GM21526 (cell line): ENCODE results near the gene BMS1.
"Not testable (repeated sequence)": the region's sequence is repeated elsewhere in the genome, so short reads cannot be mapped to it uniquely, and the experiment has no call there.

ENCODE experiments used
- ATAC-seq: cut with Tn5 transposase; IDR thresholded peaks from one replicate; pipeline ENCODE4 v1.9.1; 2021; ENCODE audit warnings: moderate library complexity; ENCODE audit not compliant: unreplicated experiment, low FRiP score

Gene BMS1

DNA sequence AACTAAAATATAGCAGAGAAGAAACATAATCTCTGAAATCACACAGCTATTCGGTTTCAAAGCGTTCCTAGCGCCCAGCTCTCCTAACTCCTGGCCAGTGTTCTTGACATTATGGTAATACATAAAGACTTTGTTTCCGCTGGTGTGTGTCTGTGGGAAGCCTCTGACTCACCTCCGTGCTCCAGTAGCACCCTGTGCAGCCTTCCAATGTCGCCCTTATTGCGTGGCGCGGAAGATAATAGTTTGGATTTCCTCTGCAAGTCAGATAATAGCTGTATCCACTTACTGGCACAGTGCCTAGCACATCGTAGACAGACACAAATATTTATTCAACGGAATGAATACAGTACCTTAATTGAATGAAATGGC, 570 bp downstream of the BMS1 start:
- ATAC-seq, result no peak

DNA sequence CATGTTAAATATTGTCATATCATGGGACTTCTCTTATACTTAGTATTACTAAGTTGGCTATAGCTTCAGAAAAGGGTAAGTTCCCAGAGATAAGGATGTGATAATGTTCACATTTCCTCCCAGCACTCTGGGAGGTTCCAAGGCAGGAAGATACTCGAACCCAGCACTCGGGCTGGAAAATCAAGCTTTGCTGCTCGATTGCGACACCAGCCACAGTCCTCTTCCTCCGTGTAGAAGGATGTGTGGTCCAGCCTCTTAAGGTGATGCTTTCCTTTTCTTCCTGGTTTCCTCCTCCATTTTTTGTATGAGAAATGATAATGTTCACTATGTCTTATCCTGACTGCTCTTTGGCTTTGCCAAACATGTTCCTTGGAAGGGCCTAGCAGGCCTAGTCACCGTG, 3.2 kb downstream of the BMS1 start:
- ATAC-seq, result no peak

DNA sequence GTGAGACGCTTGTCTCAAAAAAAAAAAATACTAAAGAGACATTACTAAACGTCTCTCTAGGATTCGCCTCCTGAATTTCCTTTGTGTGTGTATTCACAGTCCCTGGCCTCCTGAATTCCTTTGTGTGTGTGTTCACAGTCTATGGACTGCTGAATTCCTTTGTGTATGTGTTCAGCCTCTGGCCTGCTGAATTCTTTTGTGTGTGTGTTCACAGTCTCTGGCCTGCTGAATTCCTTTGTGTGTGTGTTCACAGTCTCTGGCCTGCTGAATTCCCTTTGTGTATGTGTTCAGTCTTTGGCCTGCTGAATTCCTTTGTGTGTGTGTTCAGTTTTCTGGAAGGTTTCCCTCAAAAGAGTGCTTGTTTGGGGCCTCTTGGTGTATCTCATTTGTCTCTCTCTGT, 8.2 kb downstream of the BMS1 start:
- ATAC-seq, result no peak

DNA sequence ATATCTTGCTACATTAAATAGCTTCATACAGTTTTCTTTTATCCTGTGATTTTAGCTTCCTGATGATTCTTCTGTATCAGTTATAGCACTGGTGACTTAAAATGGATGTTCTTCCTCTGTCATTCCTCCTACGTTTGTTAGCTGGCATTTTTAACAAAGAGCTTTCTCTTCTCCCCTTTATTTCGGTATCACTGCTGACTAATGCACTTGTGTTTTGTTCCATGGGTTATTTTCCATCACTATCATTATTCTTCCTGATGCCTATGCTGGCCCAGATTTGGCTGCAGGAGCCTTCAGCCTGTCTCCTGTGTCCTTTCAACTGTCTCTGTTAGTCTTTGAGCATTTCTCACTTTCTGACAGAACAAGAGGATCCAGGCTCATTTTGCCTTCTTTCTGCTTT, 13.1 kb downstream of the BMS1 start:
- ATAC-seq, result no peak

DNA sequence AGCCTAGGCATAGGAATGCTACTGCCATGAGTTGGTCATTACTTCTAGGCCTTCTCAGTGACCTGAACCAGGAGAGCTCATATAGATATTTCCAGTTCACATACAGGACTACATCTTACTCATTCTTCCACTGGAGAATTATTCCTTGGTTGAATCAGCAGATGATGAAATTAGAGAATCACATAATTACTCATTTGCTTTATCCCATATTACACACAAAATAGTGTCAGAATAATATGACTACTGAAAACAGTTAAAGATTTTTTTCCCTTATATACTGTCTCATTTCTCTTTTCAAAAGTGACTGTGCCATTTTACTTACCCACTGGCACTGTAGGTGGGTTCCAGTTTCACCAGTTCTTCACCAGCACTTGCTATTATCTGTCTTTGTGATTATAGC, 18.5 kb downstream of the BMS1 start:
- ATAC-seq, result no peak

DNA sequence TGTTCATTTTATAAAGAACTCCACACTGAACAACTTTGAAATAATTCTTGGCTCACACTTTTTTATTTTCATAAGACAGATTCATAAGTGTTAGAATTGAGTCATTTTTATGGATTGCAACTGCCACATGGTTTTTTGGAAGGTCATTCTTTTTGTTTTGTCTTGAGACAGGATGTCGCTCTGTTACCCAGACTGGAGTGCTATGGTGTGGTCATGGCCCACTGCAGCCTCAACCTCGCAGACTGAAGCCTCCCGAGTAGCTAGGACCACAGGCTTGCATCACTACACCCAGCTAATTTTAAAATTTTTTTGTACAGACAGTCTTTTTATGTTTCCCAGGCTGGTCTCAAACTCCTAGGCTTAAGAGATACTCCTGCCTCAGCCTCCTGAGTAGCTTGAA, 20.3 kb downstream of the BMS1 start:
- ATAC-seq, result no peak

DNA sequence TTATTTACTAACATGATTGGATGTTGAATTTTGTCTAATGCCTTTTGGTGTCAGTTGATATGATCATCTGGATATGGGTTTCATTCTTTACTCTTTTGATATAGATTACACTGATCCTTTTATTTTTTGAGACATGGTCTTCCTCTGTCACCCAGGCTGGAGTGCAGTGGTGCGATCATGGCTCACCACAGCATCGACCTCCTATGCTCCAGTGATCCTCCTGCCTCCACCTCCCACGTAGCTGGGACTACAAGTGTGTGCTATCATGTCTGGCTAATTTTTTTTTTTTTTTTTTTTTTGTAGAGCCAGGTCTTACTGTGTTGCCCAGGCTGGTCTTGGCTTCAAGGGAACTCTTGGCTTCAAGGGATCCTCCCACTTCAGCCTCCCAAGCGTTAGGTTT, 27.1 kb downstream of the BMS1 start:
- ATAC-seq, result no peak

DNA sequence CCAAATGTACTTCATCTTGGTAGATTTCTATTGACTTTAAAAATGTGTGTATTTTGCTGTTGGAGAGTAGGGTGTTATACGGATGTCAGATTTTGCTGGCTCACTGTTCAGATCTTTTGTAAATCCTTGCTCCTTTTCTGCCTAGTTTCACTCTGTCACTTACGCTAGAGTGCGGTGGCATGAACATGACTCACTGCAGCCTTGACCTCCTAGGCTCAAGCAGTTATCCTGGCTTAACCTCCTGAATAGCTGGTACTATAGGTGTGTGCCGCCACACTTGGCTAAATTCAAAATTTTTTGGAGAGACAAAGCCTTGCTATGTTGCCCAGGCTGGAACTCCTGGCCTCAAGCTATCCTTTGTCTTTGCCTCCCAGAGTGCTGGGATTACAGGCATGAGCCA, 29.4 kb downstream of the BMS1 start:
- ATAC-seq, result no peak

DNA sequence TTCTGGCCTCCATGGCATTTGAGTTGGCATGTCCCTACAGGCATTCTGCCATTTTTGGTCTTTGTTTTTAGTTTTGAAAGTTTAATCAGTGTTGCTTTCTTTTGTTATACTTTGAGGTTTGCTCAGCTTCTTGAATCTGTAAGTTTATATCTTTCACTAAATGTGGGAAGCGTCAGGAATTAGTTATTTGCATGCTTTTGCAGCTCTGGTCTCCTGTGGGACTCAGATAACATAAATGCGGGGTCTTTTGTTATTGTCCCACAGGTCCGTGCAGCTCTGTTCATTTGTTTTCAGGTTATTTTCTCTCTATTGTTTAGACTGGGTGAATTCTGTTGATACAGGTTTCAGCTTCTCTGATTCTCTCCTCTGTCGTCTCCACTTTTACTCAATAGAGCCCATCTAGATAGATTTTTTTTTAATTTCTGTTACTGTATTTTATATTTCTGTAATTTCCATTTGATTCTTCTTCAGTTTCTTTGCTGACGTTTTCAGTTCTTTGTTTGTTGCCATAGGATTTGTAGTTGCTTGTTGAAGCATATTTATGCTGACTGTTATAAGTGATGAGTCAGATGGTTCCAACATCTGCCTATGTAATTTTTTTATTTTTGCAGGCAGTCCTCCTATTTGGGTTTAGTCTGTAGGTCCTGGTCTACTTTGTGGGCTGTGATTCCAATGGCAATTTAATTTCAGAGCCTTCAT, 31.5 kb downstream of the BMS1 start:
- ATAC-seq, result not testable (repeated sequence)

DNA sequence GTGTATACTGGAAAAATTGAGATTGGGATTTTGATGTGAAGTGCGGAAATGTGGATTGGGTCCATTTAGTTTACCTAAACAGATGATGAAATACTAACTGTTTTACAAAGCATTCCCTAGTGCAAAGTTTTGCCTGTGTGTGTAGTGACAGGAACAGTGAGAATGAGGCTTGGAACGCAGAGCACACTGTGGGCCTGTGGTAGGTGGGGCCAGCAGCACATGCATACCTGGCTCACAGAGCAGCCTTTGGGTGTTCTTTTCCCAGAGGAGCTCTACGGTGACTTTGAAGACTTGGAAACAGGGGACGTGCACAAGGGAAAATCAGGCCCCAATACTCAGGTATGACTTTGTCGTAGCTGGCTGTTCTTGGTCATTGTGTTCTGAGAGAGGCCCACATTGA, 33.7 kb downstream of the BMS1 start:
- ATAC-seq, result not testable (repeated sequence)

DNA sequence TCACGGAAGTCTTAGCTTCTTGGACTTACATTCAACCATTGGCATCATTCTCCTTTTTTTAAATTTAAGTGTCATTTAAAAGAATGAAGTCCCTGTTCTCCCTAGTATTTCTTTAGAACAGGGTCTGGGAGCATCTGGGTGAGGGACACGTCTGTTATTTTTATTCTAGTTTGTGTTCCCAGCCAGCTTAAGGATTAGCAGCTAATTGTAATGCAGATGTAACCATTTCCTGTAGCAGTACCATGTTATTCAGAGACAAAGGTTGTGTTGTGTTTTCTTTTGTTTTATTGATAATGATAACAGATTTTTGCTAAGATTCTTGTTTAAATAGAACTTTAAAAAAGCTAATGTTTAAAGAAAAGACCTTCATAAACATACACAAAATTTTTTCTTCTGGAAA, 34.3 kb downstream of the BMS1 start:
- ATAC-seq, result no peak

DNA sequence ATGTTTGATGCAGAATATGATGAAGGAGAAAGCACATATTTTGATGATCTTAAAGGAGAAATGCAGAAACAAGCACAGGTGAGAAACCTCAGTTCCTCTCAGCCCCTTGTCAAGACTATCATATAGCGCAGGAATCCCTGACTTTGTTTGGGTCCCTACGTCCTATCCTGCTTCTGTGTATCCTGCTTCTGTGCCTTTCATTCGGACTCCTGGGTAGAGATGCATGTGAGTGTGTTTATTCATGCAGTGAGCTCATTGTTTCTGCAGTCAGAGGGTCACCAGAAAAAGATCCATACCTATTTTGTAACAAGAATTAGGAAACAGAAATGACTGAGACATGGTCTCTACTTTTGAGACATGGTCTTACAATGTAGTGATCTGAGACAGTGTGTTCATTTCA, 34.8 kb downstream of the BMS1 start:
- ATAC-seq, result not testable (repeated sequence)

DNA sequence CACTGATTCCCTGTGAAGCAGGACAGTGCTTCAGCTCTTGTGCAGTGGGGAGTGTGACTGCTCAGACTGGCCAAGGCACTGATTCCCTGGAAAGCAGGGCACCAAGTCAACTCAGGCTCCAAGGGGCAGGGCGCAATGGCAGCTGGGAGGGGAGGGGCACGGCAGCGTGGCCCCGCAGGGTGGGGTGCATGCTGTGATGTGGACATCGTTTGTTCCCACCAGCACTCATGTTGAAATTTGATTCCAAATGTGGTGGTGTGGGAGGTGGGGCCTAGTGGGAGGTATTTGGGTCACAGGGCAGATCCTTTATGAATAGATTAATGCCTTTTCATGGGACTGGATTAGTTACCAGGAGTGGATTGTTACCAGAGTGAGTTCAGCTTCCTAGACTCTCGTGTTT, 44.2 kb downstream of the BMS1 start:
- ATAC-seq, result not testable (repeated sequence)

DNA sequence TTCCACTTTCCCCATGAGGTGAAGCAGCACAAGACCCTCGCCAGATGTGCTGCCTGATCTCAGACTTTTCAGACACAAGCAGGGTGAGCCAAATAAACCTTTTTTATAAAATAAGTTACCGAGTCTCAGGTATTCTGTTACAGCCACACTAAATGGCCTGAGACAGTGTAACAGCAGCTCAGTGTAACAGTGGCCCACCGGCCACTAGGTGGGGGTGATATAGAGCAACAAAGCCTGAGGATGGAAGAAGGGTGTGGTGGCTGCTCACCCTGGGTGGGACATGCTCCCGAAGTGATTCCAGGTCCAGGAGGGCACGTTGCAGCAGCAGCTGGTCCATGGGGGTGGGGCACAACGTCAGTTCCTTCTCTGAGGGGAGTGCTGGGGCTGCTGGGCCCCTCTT, 44.6 kb downstream of the BMS1 start:
- no peak for ATAC-seq

DNA sequence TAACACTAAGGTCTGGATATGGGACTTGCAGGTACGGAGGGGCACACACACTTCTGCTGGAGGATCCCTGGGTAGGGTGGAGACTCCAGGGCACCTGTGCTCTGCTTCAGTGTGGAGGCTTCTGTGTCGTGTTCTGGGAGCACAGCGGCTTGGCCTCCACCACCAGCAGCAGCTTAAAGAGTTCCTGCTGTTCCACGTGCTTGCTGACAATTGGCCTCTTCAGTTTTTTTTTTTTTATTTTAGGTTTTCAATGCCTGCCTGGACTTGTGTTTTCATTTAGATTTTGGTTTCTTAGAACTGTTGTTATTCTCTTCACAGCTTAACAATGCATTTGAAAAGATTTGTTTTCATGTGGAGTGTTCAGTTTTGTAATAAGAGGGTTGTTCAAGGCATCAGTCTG, 45.8 kb downstream of the BMS1 start:
- ATAC-seq, result not testable (repeated sequence)

DNA sequence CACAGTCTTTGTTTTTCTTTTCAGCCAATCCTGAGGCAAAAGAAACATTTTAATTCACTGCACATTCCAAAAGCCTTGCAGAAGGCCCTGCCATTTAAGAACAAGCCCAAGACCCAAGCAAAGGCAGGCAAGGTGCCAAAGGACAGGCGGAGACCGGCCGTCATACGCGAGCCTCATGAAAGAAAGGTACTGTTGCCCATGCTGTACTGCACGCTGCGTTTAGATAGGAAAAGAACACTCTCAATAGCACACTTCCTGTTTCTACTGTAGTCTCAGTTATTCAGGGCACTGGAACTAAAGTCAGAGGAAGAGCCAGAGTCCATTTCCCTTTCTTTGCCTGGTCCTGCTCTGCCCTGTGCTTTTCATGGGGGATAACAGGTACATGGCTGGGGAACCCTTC, 47.6 kb downstream of the BMS1 start:
- no peak for ATAC-seq

DNA sequence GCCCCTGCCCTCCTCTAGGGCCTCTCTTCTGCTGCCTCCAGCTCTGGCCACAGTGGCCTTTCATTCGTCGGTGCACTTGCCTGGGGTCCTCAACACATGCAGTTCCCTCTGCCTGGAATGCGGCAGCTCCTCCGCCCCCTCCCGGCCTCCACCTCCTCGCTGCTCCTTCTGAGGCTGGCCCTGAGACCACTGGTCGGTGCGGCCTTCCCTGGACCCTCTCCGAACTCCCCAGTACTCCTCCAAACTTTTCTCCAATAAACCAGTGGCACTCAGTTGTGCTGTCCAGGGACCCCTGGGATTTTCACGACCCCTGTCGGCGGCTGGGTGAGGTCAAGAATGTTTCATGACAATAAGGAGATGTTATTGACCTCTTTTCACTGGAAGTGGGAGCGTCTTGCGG, 53.5 kb downstream of the BMS1 start:
- no peak for ATAC-seq

DNA sequence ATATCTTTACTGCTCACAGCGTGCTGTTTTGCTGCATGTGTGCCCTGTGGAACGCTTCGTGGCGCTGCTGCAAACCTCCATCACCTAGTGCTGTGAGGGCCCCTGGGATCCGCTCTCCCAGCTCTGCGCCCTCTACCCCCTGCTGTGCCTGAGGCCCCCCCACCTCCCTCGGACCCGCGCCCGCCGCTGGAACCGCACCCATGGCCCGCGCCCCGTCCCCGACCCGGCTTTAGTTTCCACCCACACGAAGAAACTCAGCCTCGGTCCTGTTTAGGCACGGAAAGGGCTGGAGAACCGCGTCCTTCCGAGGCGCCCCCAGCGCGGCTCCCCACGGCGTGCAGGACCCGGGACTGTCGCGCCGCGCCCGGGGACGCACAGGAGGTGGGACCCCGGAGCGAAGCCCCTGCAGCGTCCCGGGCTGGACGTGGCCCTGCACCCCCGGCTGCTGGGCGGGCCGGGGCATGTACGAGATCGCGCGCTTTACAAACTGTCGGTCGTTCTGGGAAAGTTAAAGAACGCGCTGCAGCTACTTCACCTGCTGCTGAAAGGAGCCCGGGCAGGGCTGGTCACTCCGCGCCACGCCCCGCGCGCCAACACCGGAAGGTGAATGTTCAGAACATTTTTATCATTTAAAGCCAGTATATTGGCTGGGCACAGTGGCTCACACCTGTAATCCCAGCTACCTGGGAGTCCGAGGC, 54.3 kb downstream of the BMS1 start:
- no peak for ATAC-seq

DNA sequence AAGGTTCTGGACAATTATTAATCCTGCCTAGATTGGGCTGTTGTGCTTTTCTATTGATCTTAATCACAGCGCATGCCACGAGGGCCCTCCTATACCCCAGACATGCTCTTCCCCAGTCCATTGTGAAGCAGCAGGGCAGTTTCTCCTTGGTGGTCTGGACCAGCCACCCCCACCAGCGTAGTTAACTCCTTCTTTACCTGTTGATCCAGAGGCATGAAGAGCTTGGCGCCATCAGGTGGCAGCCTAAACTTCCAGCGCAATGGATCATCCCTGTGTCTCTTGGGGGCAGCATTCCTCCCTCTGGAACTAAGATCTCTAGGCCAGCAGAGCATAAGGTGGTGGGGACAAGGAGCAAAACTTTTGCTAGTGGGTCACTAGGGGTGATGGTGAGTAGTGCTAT, 62.2 kb downstream of the BMS1 start:
- ATAC-seq, result not testable (repeated sequence)

DNA sequence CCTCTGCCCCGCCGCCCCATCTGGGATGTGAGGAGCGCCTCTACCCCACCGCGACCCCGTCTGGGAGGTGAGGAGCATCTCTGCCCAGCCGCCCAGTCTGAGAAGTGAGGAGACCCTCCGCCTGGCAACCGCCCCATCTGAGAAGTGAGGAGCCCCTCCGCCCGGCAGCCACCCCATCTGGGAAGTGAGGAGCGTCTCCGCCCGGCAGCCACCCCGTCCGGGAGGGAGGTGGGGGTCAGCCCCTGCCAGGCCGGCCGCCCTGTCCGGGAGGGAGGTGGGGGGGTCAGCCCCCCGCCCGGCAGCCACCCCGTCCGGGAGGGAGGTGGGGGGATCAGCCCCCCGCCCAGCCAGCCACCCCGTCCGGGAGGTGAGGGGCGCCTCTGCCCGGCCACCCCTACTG, 64.7 kb downstream of the BMS1 start:
- not testable (repeated sequence) for ATAC-seq

DNA sequence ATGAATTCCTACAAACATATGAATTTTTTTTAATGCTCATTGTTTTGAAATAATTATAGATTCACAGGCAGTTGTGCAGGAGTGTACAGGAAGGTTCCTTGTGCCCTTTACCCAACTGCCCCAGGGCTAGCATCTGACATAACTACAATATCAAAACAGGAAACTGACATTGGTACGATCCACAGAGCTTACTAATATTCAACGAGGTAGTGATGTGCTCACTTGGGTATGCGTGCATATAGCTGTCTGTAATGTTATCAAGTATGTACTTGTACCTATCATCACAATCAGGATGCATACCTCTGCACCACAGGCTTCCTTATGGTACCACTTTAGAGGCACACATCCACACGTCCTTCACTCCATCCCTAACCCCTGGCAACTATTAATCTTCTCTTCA, 68.3 kb downstream of the BMS1 start:
- ATAC-seq, result no peak

DNA sequence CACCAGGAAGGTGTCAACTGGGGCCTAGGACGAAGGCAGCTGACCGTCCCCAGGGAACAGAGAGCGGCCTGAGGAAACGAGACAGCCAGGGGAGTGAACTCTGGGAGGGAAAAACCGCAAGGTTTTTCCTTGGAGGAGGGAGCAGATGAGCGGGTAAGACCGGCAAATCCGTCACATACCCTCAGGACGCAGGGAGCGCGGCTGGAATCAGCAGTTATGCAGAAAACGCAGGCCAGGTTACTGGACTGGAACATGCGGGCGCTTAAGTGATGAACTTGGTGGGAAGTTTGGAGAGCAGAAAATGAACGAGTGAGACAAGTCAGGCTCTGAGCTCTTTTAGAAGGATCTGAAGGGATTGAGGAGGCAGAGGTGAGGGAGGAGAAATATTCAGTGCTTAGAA, 76.7 kb downstream of the BMS1 start:
- ATAC-seq, result no peak
